Sigmoid colon (tissue), 7 donors: ENCODE data around the gene GPR160. TPM values are rescaled to one million over a fixed set of nuclear protein-coding genes. Genes with fewer than 3 reads are reported as not detected.
"Not testable (repeated sequence)": the region's sequence is repeated elsewhere in the genome, so short reads cannot be mapped to it uniquely, and the experiment has no call there.

Experiments
- DNase-seq: peaks from one replicate; pipeline ENCODE4 v3.0.0-alpha.2; 2019
- H3K27ac ChIP-seq, 4 donors: fragments of 200-600 bp; sonication (generic); one replicate each; pipeline ENCODE4 v1.5.1; 2016 to 2019; ENCODE audit warnings: mild to moderate bottlenecking in 1 of 4
- H3K27me3 ChIP-seq, 3 donors: fragments of 200-600 bp; sonication (generic); one replicate each; pipeline ENCODE4 v1.5.1; 2019; ENCODE audit warnings: mild to moderate bottlenecking in 1 of 3
- H3K36me3 ChIP-seq, 4 donors: fragments of 200-600 bp; sonication (generic); one replicate each; pipeline ENCODE4 v1.5.1; 2016 to 2019
- H3K4me1 ChIP-seq, 4 donors: fragments of 200-600 bp; sonication (generic); one replicate each; pipeline ENCODE4 v1.5.1; 2017 to 2019
- H3K4me3 ChIP-seq, 4 donors: fragments of 200-600 bp; sonication (generic); one replicate each; pipeline ENCODE4 v1.5.1; 2017 to 2019; ENCODE audit warnings: mild to moderate bottlenecking in 2 of 4, moderate library complexity in 1 of 4
- H3K9me3 ChIP-seq, 4 donors: fragments of 200-600 bp in 3 of 4; sonication (generic) in 3 of 4; one replicate each; pipeline versions ENCODE4 v1.5.1 to v1.6.1; 2013 to 2019
- EP300 ChIP-seq, 4 donors: sonication (generic); formaldehyde crosslinking; IDR thresholded peaks; one replicate each; pipeline ENCODE4 v1.6.1; 2017; ENCODE audit warnings: antibody characterized with exemption in 4 of 4
- POLR2A ChIP-seq, 2 donors: fragments of 450-650 bp; IDR thresholded peaks; one replicate each; pipeline ENCODE4 v1.6.1; 2016; ENCODE audit warnings: antibody characterized with exemption in 2 of 2, mild to moderate bottlenecking in 2 of 2, moderate library complexity in 2 of 2
- POLR2AphosphoS5 ChIP-seq, 4 donors: sonication (generic); formaldehyde crosslinking; IDR thresholded peaks; one replicate each; pipeline ENCODE4 v1.6.1; 2017; ENCODE audit warnings: antibody characterized with exemption in 4 of 4
- WGBS, 2 donors: extraction: QIAGEN DNeasy Blood & Tissue Kit; methylation state at CpG; one replicate each; pipeline ENCODE4 v1.1.7; 2013; 5-methylcytosine and 5-hydroxymethylcytosine counted together
- intact Hi-C: fragments of 100-400 bp; cut with DNase I; formaldehyde crosslinking; loops from one replicate; pipeline ENCODE4 v1.15.1; 2023
- polyA plus RNA-seq, 3 donors: library from polyadenylated mRNA; stranded (reverse); fragments of 200-250 nt; gene quantifications; one replicate each; pipeline ENCODE4 v1.2.3, GENCODE V29; 2013
- total RNA-seq, 4 donors: library from RNA; depleted of rRNA; stranded (reverse); fragments of >200 nt; gene quantifications; one replicate each; pipeline ENCODE4 v1.1.0, GENCODE V29; 2016
- TF ChIP-seq, protein P1 (sequence below), 4 experiments: fragments of 450-650 bp in 3 of 4; fragments of 200-600 bp in 1 of 4; IDR thresholded peaks; one replicate each; pipeline ENCODE4 v1.5.1; 2016 to 2019; ENCODE audit warnings: antibody characterized with exemption in 4 of 4, mild to moderate bottlenecking in 3 of 4, moderate library complexity in 2 of 4
- donor health status: healthy with polysubstance abuse.
- donor health status: Bipolar disorder and iron deficiency.
- donor health status: healthy.

GPR160 gene
- total and polyA plus RNA-seq, 7 donors, result 0.16 to 93.7 (median 14.9) TPM; not detected in 1

DNA sequence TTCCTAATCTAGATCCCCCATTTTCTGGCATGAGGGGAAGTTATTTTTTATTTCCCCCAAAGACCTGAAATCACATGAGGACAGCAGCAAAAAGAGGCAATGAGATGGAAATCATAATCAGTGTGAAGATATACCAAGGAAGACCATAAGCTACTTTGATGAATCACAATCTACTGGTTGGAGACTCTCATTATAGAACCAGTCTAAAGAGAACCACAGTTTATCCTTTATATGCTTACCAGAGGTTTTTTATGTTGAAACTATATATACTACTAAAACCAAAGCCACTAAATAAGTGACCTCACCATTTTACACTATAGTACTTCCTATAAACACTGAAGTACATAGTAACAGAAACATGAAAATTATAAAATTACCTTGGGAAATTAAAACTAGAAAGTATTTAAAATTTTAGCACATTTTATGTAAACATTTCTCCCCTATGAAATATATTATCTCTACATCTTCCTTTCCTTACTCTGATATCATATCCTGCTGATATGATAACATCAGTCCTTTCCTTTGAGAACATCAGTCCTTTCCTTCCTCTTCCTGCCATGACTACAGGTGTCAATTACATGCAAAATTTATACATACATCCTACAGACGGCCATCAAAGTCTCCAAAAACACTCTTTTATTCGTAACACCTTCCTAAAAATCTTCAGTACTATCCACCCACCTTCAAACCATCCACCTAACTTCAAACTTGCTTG lies 71.9 kb downstream of the GPR160 start:
- no peaks in the 10 kb centered on the region for H3K27me3 ChIP-seq
- DNase-seq, result no peak
- H3K4me3 ChIP-seq, result no peak overlapping the region
- peaks cover 0 to 80% (median 16%) of the 10 kb centered on the region in 4 donors for H3K36me3 ChIP-seq
- no peak overlapping the region for H3K27ac ChIP-seq
- intact Hi-C loops, result no loop called here
- no peaks in the 10 kb centered on the region for H3K9me3 ChIP-seq
- WGBS, 2 donors, result 85 to 94% methylated on average over 2 of the region's 2 CpGs
- no peaks in the 10 kb centered on the region for H3K4me1 ChIP-seq
- TF ChIP-seq POLR2AphosphoS5 (IDR thresholded peaks at IDR 0.05), result no peak
- no peak for TF ChIP-seq POLR2A (IDR thresholded peaks at IDR 0.05)
- no peak for TF ChIP-seq EP300 (IDR thresholded peaks at IDR 0.05)
- TF ChIP-seq, protein P1, sequence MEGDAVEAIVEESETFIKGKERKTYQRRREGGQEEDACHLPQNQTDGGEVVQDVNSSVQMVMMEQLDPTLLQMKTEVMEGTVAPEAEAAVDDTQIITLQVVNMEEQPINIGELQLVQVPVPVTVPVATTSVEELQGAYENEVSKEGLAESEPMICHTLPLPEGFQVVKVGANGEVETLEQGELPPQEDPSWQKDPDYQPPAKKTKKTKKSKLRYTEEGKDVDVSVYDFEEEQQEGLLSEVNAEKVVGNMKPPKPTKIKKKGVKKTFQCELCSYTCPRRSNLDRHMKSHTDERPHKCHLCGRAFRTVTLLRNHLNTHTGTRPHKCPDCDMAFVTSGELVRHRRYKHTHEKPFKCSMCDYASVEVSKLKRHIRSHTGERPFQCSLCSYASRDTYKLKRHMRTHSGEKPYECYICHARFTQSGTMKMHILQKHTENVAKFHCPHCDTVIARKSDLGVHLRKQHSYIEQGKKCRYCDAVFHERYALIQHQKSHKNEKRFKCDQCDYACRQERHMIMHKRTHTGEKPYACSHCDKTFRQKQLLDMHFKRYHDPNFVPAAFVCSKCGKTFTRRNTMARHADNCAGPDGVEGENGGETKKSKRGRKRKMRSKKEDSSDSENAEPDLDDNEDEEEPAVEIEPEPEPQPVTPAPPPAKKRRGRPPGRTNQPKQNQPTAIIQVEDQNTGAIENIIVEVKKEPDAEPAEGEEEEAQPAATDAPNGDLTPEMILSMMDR (IDR thresholded peaks at IDR 0.05), result no peak

DNA sequence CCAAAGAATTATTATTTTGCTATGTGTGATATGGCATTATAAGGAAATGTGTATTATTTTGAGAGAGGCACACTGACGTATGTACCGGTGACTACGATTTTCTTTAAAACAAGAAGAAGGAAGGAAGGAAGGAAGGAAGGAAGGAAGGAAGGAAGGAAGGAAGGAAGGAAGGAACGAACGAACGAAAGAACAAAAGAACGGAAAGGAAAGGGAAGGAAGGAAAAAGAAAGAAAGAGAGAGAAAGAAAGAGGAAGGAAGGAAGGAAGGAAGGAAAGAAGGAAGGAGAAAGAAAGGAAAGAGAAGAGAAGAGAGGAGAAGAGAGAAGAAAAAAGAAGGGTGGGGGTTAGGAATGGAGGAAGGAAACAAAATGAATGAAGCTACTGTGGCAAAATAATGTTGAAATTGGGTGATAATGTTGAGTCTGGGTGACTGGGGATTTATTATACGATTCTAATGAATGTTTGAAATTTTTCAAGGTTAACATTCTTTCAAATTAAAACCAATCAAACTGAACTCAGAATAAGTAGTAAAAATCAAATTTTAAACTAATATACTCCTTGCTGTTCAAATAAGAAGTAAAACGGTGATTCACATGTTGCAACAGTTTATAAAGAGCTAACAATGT lies 73.5 kb downstream of the GPR160 start:
- H3K4me1 ChIP-seq, result no peaks in the 10 kb centered on the region
- intact Hi-C loops, result no loop called here
- no peak overlapping the region for H3K4me3 ChIP-seq
- no peak overlapping the region for H3K27ac ChIP-seq
- no peak for DNase-seq
- TF ChIP-seq EP300 (IDR thresholded peaks at IDR 0.05) (no peak), POLR2A (IDR thresholded peaks at IDR 0.05) (no peak)
- TF ChIP-seq, protein P1 (IDR thresholded peaks at IDR 0.05), result no peak
- H3K36me3 ChIP-seq, result peaks cover 7 to 84% (median 18%) of the 10 kb centered on the region in 4 donors
- no peaks in the 10 kb centered on the region for H3K27me3 ChIP-seq
- no peaks in the 10 kb centered on the region for H3K9me3 ChIP-seq
- WGBS, 2 donors, result 85 to 87% methylated on average over 9 of the region's 9 CpGs

DNA sequence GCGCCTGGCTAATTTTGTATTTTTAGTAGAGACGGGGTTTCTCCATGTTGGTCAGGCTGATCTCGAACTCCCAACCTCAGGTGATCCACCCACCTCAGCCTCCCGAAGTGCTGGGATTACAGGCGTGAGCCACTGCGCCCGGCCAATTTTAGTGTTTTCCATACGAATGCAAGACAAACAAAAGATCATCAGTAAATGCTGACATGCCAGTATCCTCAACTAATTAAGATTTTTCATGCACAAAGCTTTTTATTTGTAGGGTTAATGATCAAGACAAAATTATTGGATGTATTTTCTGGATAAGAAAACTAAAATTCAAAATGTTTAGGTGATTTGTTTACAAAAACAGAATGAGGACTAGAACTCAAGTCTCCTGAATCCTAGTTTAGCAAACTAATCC lies 76.4 kb downstream of the GPR160 start:
- H3K9me3 ChIP-seq, H3K27ac ChIP-seq, H3K27me3 ChIP-seq, intact Hi-C loops, DNase-seq, H3K4me3 ChIP-seq, H3K4me1 ChIP-seq: not testable (repeated sequence)
- H3K36me3 ChIP-seq, result peaks cover 4 to 93% (median 25%) of the 10 kb centered on the region in 4 donors
- 96 to 97% methylated on average over 8 of the region's 8 CpGs for WGBS, 2 donors

DNA sequence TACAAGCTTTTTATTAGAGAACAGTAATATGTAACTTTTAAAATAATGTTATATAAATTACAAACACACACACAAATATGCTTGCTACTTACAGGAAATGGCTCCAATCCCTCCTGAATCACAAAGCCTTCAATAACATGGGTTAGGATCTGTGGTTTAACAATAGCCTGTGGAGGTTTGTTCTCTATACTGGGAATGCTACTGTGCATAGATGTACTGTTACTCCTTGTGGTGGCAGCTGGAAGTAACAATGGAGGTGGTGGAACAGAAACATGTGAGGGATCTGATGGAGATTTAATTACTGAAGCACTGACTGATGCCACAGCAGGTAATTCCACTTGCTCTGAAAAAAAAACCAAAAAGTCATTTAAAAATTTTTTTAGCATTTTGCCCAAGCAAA lies 79.3 kb downstream of the GPR160 start:
- no peak for TF ChIP-seq POLR2AphosphoS5 (IDR thresholded peaks at IDR 0.05)
- no peak for TF ChIP-seq EP300 (IDR thresholded peaks at IDR 0.05)
- TF ChIP-seq, protein P1 (IDR thresholded peaks at IDR 0.05), result no peak
- no peak for TF ChIP-seq POLR2A (IDR thresholded peaks at IDR 0.05)
- H3K27me3 ChIP-seq, result no peaks in the 10 kb centered on the region
- intact Hi-C loops, result no loop called here
- no peaks in the 10 kb centered on the region for H3K4me1 ChIP-seq
- H3K9me3 ChIP-seq, result no peaks in the 10 kb centered on the region
- no peak overlapping the region for H3K4me3 ChIP-seq
- H3K27ac ChIP-seq, result no peak overlapping the region
- no peak for DNase-seq
- H3K36me3 ChIP-seq, result peaks cover 4 to 96% (median 42%) of the 10 kb centered on the region in 4 donors

DNA sequence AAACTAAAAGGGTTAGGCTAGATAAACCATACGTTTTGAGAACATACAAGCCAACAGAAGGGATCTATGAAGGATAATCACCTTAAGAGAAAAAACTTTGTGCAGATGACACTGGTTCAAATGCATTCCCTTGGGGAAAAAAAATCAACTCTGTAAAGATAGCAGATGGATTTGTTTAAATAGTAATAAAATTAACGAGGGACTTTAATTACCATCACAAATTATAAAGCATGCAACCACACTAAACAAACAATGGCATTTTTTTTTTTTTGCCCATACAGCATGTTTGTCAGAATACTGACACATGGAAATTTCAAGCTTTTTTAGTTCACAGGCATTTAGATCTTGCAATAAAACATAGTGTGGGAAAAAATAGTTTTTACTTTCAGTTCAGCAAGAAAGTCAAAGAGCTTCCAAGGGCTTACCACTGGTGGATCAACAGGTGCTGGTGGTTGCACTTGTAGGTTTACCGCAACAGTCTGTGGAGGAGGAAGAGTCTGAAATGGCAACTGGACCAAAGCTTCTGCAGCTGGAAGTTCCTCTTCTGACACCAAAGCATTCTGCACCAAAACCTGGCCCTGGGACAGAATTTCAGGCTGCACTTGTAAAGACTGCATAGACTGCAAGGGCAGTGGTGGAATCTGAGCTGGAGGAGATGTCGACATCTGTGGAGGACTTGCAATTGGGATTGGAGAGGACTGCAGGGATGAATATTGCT lies 90.6 kb downstream of the GPR160 start:
- H3K27ac ChIP-seq, result no peak overlapping the region
- intact Hi-C loops, result no loop called here
- H3K4me1 ChIP-seq, result peaks cover 0 to 3% (median 0%) of the 10 kb centered on the region in 4 donors
- WGBS, 2 donors, result 49 to 64% methylated on average over 4 of the region's 4 CpGs
- DNase-seq, result no peak
- no peaks in the 10 kb centered on the region for H3K27me3 ChIP-seq
- peaks cover 0 to 4% (median 0%) of the 10 kb centered on the region in 4 donors for H3K9me3 ChIP-seq
- peaks cover 9 to 52% (median 21%) of the 10 kb centered on the region in 4 donors for H3K36me3 ChIP-seq
- no peak for TF ChIP-seq EP300 (IDR thresholded peaks at IDR 0.05)
- TF ChIP-seq POLR2A (IDR thresholded peaks at IDR 0.05), result no peak
- TF ChIP-seq, protein P1 (IDR thresholded peaks at IDR 0.05), result no peak
- TF ChIP-seq POLR2AphosphoS5 (IDR thresholded peaks at IDR 0.05), result no peak
- no peak overlapping the region for H3K4me3 ChIP-seq
